ENCODE measurements around the gene C2. TPM values are rescaled to one million over a fixed set of nuclear protein-coding genes. Genes with fewer than 3 reads are reported as not detected.

Gene C2
- total and polyA plus RNA-seq, 4 donors = 28.6 to 230 (median 132) TPM

GRCh38 chr6:31884528-31885035, 42.9 kb upstream of the C2 start:
- Histone ChIP-seq H3K9ac (ENCODE audit: insufficient read depth in 1 of 2, low read length in 2 of 2) (no peak overlapping the region), H3K9me3 (ENCODE audit: control insufficient read depth in 4 of 4, insufficient read depth in 3 of 4, low read length in 3 of 4) (no peaks in the 10 kb centered on the region), H3K36me3 (ENCODE audit: control insufficient read depth in 4 of 4, insufficient read depth in 4 of 4, low read length in 4 of 4) (peaks cover 5 to 81% (median 45%) of the 10 kb centered on the region in 4 donors), H3K4me1 (ENCODE audit: control insufficient read depth in 5 of 5, insufficient read depth in 5 of 5, low read length in 5 of 5) (no peaks in the 10 kb centered on the region), H3K27ac (ENCODE audit: low read depth in 1 of 2, low read length in 1 of 2) (no peak overlapping the region), H3K4me3 (no peak overlapping the region), H3K27me3 (ENCODE audit: control insufficient read depth in 3 of 3, insufficient read depth in 3 of 3, low read length in 2 of 3) (no peaks in the 10 kb centered on the region)
- DNase-seq (no peak), ATAC-seq (ENCODE audit: insufficient read depth, low FRiP score) (no peak)
- TF ChIP-seq CTCF (IDR thresholded peaks at IDR 0.05; ENCODE audit: control extremely low read depth, extremely low read depth) = no peak
- 94 to 97% methylated on average over 22 of the region's 22 CpGs for WGBS, 2 donors

GRCh38 chr6:31886541-31886991, 41.0 kb upstream of the C2 start:
- TF ChIP-seq CTCF (IDR thresholded peaks at IDR 0.05; ENCODE audit: control extremely low read depth, extremely low read depth) = no peak
- Histone ChIP-seq H3K36me3 (ENCODE audit: control insufficient read depth in 4 of 4, insufficient read depth in 4 of 4, low read length in 4 of 4) (peaks cover 3 to 66% (median 42%) of the 10 kb centered on the region in 4 donors), H3K4me1 (ENCODE audit: control insufficient read depth in 5 of 5, insufficient read depth in 5 of 5, low read length in 5 of 5) (no peaks in the 10 kb centered on the region), H3K9ac (ENCODE audit: insufficient read depth in 1 of 2, low read length in 2 of 2) (no peak overlapping the region), H3K4me3 (no peak overlapping the region), H3K27ac (ENCODE audit: low read depth in 1 of 2, low read length in 1 of 2) (no peak overlapping the region), H3K27me3 (ENCODE audit: control insufficient read depth in 3 of 3, insufficient read depth in 3 of 3, low read length in 2 of 3) (no peaks in the 10 kb centered on the region), H3K9me3 (ENCODE audit: control insufficient read depth in 4 of 4, insufficient read depth in 3 of 4, low read length in 3 of 4) (no peaks in the 10 kb centered on the region)
- DNase-seq = no peak
- ATAC-seq (ENCODE audit: insufficient read depth, low FRiP score) = no peak
- 88 to 94% methylated on average over 17 to 18 of the region's 18 CpGs for WGBS, 2 donors

- no peak for TF ChIP-seq CTCF (IDR thresholded peaks at IDR 0.05; ENCODE audit: control extremely low read depth, extremely low read depth)
- no peak for ATAC-seq (ENCODE audit: insufficient read depth, low FRiP score)
- no peak overlapping the region for H3K4me3 ChIP-seq
- no peak overlapping the region for H3K27ac ChIP-seq (ENCODE audit: low read depth in 1 of 2, low read length in 1 of 2)
- H3K9me3 ChIP-seq (ENCODE audit: control insufficient read depth in 4 of 4, insufficient read depth in 3 of 4, low read length in 3 of 4) = no peaks in the 10 kb centered on the region
- no peaks in the 10 kb centered on the region for H3K27me3 ChIP-seq (ENCODE audit: control insufficient read depth in 3 of 3, insufficient read depth in 3 of 3, low read length in 2 of 3)
- H3K9ac ChIP-seq (ENCODE audit: insufficient read depth in 1 of 2, low read length in 2 of 2) = no peak overlapping the region
- H3K36me3 ChIP-seq (ENCODE audit: control insufficient read depth in 4 of 4, insufficient read depth in 4 of 4, low read length in 4 of 4) = peaks cover 5 to 64% (median 44%) of the 10 kb centered on the region in 4 donors
- no peaks in the 10 kb centered on the region for H3K4me1 ChIP-seq (ENCODE audit: control insufficient read depth in 5 of 5, insufficient read depth in 5 of 5, low read length in 5 of 5)
- WGBS, 2 donors = 94 to 97% methylated on average over 19 of the region's 19 CpGs
- DNase-seq = no peak
Measured at GRCh38 chr6:31887173-31888007, 40.1 kb upstream of the C2 start.

Data from lung (tissue), 12 donors.